H9 (cell line): ENCODE data around the gene ZNF101. TPM values are rescaled to one million over a fixed set of nuclear protein-coding genes. Genes with fewer than 3 reads are reported as not detected.

Source experiments
- DNase-seq: peaks from one replicate; pipeline ENCODE4 v3.0.0-alpha.2; 2017
- H2AFZ ChIP-seq: one replicate; pipeline ENCODE4 v1.6.1; 2013; ENCODE audit warnings: mild to moderate bottlenecking, low read length, control low read depth, moderate library complexity
- H2AK5ac ChIP-seq: 2 replicates; pipeline ENCODE4 v1.6.1; 2013; ENCODE audit warnings: low read length, control low read depth, mixed read lengths; ENCODE audit not compliant: insufficient read length
- H2BK120ac ChIP-seq: one replicate; pipeline ENCODE4 v1.6.1; 2013; ENCODE audit warnings: low read depth, mild to moderate bottlenecking, low read length, control low read depth, inconsistent platforms; ENCODE audit not compliant: poor library complexity, severe bottlenecking
- H2BK12ac ChIP-seq: 2 replicates; pipeline ENCODE4 v1.6.1; 2013; ENCODE audit warnings: low read length, control low read depth, mixed read lengths, low read depth; ENCODE audit not compliant: insufficient read length
- H2BK15ac ChIP-seq: 2 replicates; pipeline ENCODE4 v1.6.1; 2013; ENCODE audit warnings: low read depth, low read length, control low read depth
- H2BK20ac ChIP-seq: one replicate; pipeline ENCODE4 v1.6.1; 2013; ENCODE audit warnings: low read depth, mild to moderate bottlenecking, low read length, control low read depth, inconsistent platforms; ENCODE audit not compliant: poor library complexity, severe bottlenecking
- H2BK5ac ChIP-seq: 2 replicates; pipeline ENCODE4 v1.6.1; 2013; ENCODE audit warnings: low read length, control low read depth, mixed read lengths; ENCODE audit not compliant: insufficient read length
- H3K14ac ChIP-seq: 2 replicates; pipeline ENCODE4 v1.6.1; 2013; ENCODE audit warnings: low read length, control low read depth; ENCODE audit not compliant: insufficient read depth
- H3K18ac ChIP-seq: 2 replicates; pipeline ENCODE4 v1.6.1; 2013; ENCODE audit warnings: low read depth, mild to moderate bottlenecking, mixed read lengths, low read length, control low read depth; ENCODE audit not compliant: insufficient read length
- H3K23ac ChIP-seq: 2 replicates; pipeline ENCODE4 v1.6.1; 2013; ENCODE audit warnings: low read length, control low read depth, mixed read lengths, low read depth; ENCODE audit not compliant: insufficient read length
- H3K23me2 ChIP-seq: 2 replicates; pipeline ENCODE4 v1.6.1; 2013; ENCODE audit warnings: low read depth, mild to moderate bottlenecking, mixed read lengths, low read length, control low read depth; ENCODE audit not compliant: insufficient read length, poor library complexity, severe bottlenecking
- H3K27ac ChIP-seq: 2 replicates; pipeline ENCODE4 v1.5.1; 2013; ENCODE audit warnings: low read length, control low read depth, mixed read lengths, low read depth; ENCODE audit not compliant: insufficient read length
- H3K27me3 ChIP-seq: 2 replicates; pipeline ENCODE4 v1.6.1; 2013; ENCODE audit warnings: low read length, control low read depth, inconsistent platforms; ENCODE audit not compliant: insufficient read depth
- H3K4ac ChIP-seq: 2 replicates; pipeline ENCODE4 v1.6.1; 2013; ENCODE audit warnings: low read depth, mild to moderate bottlenecking, control low read depth, inconsistent platforms, low read length, moderate library complexity
- H3K4me1 ChIP-seq: 2 replicates; pipeline ENCODE4 v1.6.1; 2013; ENCODE audit warnings: low read length, control low read depth, inconsistent platforms; ENCODE audit not compliant: insufficient read depth
- H3K4me2 ChIP-seq: 2 replicates; pipeline ENCODE4 v1.6.1; 2013; ENCODE audit warnings: low read length, control low read depth, mixed read lengths; ENCODE audit not compliant: insufficient read length, insufficient read depth
- H3K56ac ChIP-seq: 2 replicates; pipeline ENCODE4 v1.6.1; 2013; ENCODE audit warnings: low read depth, mild to moderate bottlenecking, mixed read lengths, low read length, control low read depth; ENCODE audit not compliant: insufficient read length
- H3K79me1 ChIP-seq: 2 replicates; pipeline ENCODE4 v1.6.1; 2013; ENCODE audit warnings: low read depth, mild to moderate bottlenecking, moderate library complexity, low read length, control low read depth, inconsistent platforms; ENCODE audit not compliant: insufficient read depth, poor library complexity, severe bottlenecking
- H3K79me2 ChIP-seq: 2 replicates; pipeline ENCODE4 v1.6.1; 2013; ENCODE audit warnings: low read length, control low read depth, inconsistent platforms; ENCODE audit not compliant: insufficient read depth
- H3K9ac ChIP-seq: 2 replicates; pipeline ENCODE4 v1.6.1; 2013; ENCODE audit warnings: low read length, control low read depth, mixed read lengths; ENCODE audit not compliant: insufficient read length; ENCODE audit errors: extremely low read depth
- H3K9me3 ChIP-seq: one replicate; pipeline ENCODE4 v1.6.1; 2013; ENCODE audit warnings: low read depth, low read length, inconsistent platforms; ENCODE audit not compliant: control insufficient read depth
- H3T11ph ChIP-seq: one replicate; pipeline ENCODE4 v1.6.1; 2013; ENCODE audit warnings: mild to moderate bottlenecking, low read length, control low read depth, inconsistent platforms
- H4K20me1 ChIP-seq: one replicate; pipeline ENCODE4 v1.6.1; 2013; ENCODE audit not compliant: control insufficient read depth, insufficient read length, insufficient read depth
- H4K5ac ChIP-seq: 2 replicates; pipeline ENCODE4 v1.6.1; 2013; ENCODE audit warnings: low read depth, mild to moderate bottlenecking, mixed read lengths, low read length, control low read depth; ENCODE audit not compliant: insufficient read length
- H4K8ac ChIP-seq: replicated peaks from 2 replicates; pipeline ENCODE4 v1.6.1; 2013; ENCODE audit warnings: low read length, control low read depth, mixed read lengths, low read depth; ENCODE audit not compliant: insufficient read length
- H4K91ac ChIP-seq: 2 replicates; pipeline ENCODE4 v1.6.1; 2013; ENCODE audit warnings: low read depth, mild to moderate bottlenecking, moderate library complexity, mixed read lengths, low read length, control low read depth; ENCODE audit not compliant: insufficient read length
- H3K27ac Mint-ChIP-seq, 3 experiments: 2 replicates in 2 of 3; 3 replicates in 1 of 3; pipeline ENCODE4 v1.8.0; 2020 to 2021; ENCODE audit warnings: mixed read lengths in 3 of 3, mild to moderate bottlenecking in 1 of 3, moderate library complexity in 1 of 3
- H3K27me3 Mint-ChIP-seq: 2 replicates; pipeline ENCODE4 v1.8.0; 2021; ENCODE audit warnings: low read depth, mild to moderate bottlenecking, moderate library complexity, mixed read lengths
- H3K36me3 Mint-ChIP-seq, 3 experiments: 2 replicates in 2 of 3; 3 replicates in 1 of 3; pipeline ENCODE4 v1.8.0; 2020 to 2021; ENCODE audit warnings: low read depth in 3 of 3, mixed read lengths in 3 of 3; ENCODE audit not compliant: insufficient read depth in 1 of 3
- H3K4me1 Mint-ChIP-seq, 2 experiments: 2 replicates each; pipeline ENCODE4 v1.8.0; 2020; ENCODE audit warnings: mixed read lengths in 2 of 2
- H3K4me3 Mint-ChIP-seq, 2 experiments: 2 replicates in 1 of 2; 3 replicates in 1 of 2; pipeline ENCODE4 v1.8.0; 2020 to 2021; ENCODE audit warnings: mild to moderate bottlenecking in 2 of 2, mixed read lengths in 2 of 2, moderate library complexity in 1 of 2
- H3K9me3 Mint-ChIP-seq, 2 experiments: 2 replicates in 1 of 2; 3 replicates in 1 of 2; pipeline ENCODE4 v1.8.0; 2020; ENCODE audit warnings: mild to moderate bottlenecking in 2 of 2, mixed read lengths in 2 of 2, moderate library complexity in 1 of 2
- WGBS: extraction: QIAGEN DNeasy Blood & Tissue Kit; methylation state at CpG from one replicate; pipeline ENCODE4 v1.1.7; 2013; ENCODE audit warnings: missing lambda C conversion rate, low lambda C conversion rate, mixed read lengths; ENCODE audit not compliant: insufficient read length; ENCODE audit errors: extremely low coverage; 5-methylcytosine and 5-hydroxymethylcytosine counted together
- total RNA-seq: library from RNA; stranded (reverse); gene quantifications from 2 replicates; pipeline ENCODE4 v1.2.1, GENCODE V29; 2021
- TF ChIP-seq, protein P1 (sequence below): fragments of 200-600 bp; sonication (generic); conservative IDR thresholded peaks from 3 replicates; pipeline ENCODE4 v1.8.0; 2021; ENCODE audit warnings: antibody characterized with exemption, mild to moderate bottlenecking

ZNF101 gene
- total RNA-seq, 1 experiment from 2014 or later, result 46.9 TPM

DNA sequence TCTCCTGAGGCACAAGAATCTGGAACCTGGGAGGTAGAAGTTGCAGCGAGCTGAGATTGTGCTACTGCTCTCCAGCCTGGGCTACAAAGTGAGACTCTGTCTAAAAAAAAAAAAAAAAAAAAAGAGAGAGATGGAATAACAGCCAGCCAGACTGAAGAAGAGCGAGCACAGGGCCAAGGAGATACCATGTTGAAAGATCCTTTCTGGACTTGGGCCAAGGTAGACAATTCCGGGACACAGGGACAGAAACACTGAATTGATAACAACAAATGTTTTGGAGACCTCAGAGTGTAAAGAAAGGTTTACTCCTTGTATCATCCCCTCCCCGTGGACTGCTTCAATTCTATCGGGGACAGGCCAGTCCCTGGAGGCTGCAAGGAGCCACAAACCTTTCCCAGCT, 45.3 kb upstream of the ZNF101 start:
- WGBS, result no CpG with 5 or more reads among the region's 5 CpGs

More for the DNA sequence above, 45.3 kb upstream of the ZNF101 start:
- H3K9me3 Mint-ChIP-seq, result no peaks in the 10 kb centered on the region
- no peak overlapping the region for H2BK15ac ChIP-seq
- H3K4ac ChIP-seq, result no peak overlapping the region
- H2BK20ac ChIP-seq, result no peak overlapping the region
- H2AFZ ChIP-seq, result no peak overlapping the region
- H3K23me2 ChIP-seq, result peaks cover 10% of the 10 kb centered on the region
- no peak overlapping the region for H4K91ac ChIP-seq
- no peak overlapping the region for H3K9ac ChIP-seq
- no peak overlapping the region for H3K56ac ChIP-seq
- peaks cover 2% of the 10 kb centered on the region for H4K20me1 ChIP-seq
- no peak overlapping the region for H4K8ac ChIP-seq
- H3K4me3 Mint-ChIP-seq, result no peak overlapping the region
- H2BK120ac ChIP-seq, result no peak overlapping the region
- H2BK12ac ChIP-seq, result no peak overlapping the region
- TF ChIP-seq, protein P1, sequence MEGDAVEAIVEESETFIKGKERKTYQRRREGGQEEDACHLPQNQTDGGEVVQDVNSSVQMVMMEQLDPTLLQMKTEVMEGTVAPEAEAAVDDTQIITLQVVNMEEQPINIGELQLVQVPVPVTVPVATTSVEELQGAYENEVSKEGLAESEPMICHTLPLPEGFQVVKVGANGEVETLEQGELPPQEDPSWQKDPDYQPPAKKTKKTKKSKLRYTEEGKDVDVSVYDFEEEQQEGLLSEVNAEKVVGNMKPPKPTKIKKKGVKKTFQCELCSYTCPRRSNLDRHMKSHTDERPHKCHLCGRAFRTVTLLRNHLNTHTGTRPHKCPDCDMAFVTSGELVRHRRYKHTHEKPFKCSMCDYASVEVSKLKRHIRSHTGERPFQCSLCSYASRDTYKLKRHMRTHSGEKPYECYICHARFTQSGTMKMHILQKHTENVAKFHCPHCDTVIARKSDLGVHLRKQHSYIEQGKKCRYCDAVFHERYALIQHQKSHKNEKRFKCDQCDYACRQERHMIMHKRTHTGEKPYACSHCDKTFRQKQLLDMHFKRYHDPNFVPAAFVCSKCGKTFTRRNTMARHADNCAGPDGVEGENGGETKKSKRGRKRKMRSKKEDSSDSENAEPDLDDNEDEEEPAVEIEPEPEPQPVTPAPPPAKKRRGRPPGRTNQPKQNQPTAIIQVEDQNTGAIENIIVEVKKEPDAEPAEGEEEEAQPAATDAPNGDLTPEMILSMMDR, result no peak
- H3K9me3 ChIP-seq, result no peaks in the 10 kb centered on the region
- H4K5ac ChIP-seq, result no peak overlapping the region
- peaks cover 13% of the 10 kb centered on the region for H3K27me3 Mint-ChIP-seq
- no peaks in the 10 kb centered on the region for H3K27me3 ChIP-seq
- no peak overlapping the region for H3K18ac ChIP-seq
- no peak for DNase-seq
- H3K27ac ChIP-seq, result no peak overlapping the region
- H2AK5ac ChIP-seq, result no peak overlapping the region
- no peak overlapping the region for H3T11ph ChIP-seq
- peaks cover 3% of the 10 kb centered on the region; the same call in 1 of the 2 replicates for H3K4me1 ChIP-seq
- H3K4me1 Mint-ChIP-seq, result peaks cover 20 to 24% of the 10 kb centered on the region in 2 experiments
- H3K79me2 ChIP-seq, result peaks cover 2% of the 10 kb centered on the region; the same call in 1 of the 2 replicates
- no peak overlapping the region for H3K23ac ChIP-seq
- no peaks in the 10 kb centered on the region for H3K79me1 ChIP-seq
- H3K36me3 Mint-ChIP-seq, result peaks cover 21 to 36% (median 27%) of the 10 kb centered on the region in 3 experiments; a peak in 6 of 7 replicates
- H2BK5ac ChIP-seq, result no peak overlapping the region
- H3K4me2 ChIP-seq, result no peak overlapping the region
- no peak overlapping the region for H3K27ac Mint-ChIP-seq
- H3K14ac ChIP-seq, result no peak overlapping the region
